Activated CD4-positive, alpha-beta T cell treated with anti-CD3 and anti-CD28 coated beads for 48 hours (primary cell): ENCODE data around the gene C10orf88.
"Not testable (repeated sequence)": the region's sequence is repeated elsewhere in the genome, so short reads cannot be mapped to it uniquely, and the experiment has no call there.

Experiments used
- DNase-seq: peaks from one replicate; pipeline ENCODE4 v3.0.0-alpha.2; 2020

C10orf88 gene

DNA sequence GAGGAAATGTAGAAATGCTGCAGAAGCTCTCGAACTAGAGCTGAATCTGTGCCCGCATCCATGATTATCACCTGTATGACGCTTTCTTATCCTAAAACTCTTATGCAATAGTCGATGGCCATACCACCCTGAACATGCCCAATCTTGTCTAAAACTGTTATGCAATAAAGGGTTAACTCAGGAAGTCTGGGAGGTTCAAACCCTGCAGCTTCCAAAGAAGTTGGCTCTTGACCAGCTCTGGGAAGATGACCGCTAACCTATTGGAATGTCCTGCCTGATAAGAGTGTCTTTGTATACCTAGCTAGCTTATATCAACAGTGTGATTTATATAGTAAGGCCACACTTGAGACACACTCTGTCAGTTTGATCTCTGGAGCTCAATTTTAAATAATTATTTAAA, 3.4 kb upstream of the C10orf88 start:
- DNase-seq: no peak

DNA sequence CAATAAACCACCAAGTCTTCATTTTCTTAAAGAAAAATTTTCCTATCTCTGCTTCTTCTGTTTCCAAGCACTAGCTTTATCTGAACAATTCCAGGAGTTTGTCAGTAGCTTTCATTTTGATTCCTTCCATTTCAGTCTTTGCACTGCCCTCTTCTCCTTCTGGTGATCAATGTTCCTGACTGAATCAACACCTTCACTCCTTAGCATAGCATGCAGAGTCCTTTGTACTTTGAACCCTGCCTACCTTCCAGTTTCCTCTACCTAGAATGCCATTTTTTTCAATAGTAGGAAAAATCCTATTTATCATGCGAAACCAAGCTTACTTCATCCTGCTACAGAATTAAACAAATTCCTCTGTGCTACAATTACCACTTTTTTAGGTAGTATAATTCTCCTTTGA, 1.9 kb upstream of the C10orf88 start:
- no peak for DNase-seq

DNA sequence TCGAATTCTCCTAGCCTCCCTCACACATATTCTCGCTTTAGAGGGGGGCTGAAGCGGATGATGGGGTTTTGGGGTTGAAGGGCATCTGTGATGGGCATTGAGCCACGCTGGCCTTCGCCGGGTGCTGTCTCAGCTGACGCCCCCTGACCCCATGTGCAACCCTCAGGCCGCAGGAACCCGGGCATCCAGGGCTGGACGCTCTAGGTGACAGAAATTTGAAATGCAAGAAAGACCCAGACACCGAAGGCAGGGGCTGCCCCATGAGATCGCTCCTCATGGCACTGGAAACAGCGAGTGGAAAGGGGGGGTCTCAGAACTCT, 664 bp upstream of the C10orf88 start:
- DNase-seq: no peak

DNA sequence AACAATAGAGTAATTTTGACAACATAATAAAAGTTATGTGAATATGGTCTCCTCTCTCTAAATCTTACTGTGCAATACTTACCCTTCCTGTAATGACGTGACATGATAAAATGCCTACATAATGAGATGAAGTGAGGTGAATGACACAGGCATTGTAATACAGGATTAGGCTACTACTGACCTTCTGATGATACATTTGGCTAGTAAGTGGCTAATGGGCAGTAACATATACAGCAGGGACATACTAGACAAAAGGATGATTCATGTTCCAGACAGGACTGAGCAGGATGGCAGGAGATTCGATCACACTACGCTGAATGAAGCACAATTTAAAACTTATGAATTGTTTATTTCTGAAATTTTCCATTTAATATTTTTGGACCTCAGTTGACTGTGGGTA, 4.7 kb downstream of the C10orf88 start:
- no peak for DNase-seq

DNA sequence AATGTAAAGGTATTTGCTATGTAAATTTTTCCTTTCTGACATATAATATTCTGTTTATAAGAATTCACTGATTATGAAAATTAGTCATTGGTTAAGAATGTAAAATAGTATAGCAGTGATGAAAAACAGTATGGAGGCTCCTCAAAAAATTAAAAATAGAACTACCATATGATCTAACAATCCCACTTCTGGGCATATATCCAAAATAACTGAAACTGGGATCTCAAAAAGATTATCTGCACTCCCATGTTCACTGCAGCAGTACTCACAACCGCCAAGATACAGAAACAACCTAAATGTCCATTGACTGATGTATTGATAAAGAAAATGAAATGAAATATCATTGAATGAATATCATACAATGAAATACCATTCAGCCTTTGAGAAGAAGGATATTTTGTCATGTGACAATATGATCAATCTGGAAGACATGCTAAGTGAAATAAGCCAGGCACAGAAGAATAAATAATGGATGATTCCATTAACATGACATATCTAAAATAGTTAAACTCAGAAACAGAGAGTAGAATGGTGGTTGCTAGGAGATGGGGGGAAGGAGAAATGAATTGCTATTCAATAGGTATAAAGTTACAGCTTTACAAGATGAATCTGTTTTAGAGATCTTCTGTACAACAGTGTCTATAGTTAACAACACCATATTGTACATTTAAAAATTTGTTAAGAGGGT, 14.0 kb downstream of the C10orf88 start:
- no peak for DNase-seq

DNA sequence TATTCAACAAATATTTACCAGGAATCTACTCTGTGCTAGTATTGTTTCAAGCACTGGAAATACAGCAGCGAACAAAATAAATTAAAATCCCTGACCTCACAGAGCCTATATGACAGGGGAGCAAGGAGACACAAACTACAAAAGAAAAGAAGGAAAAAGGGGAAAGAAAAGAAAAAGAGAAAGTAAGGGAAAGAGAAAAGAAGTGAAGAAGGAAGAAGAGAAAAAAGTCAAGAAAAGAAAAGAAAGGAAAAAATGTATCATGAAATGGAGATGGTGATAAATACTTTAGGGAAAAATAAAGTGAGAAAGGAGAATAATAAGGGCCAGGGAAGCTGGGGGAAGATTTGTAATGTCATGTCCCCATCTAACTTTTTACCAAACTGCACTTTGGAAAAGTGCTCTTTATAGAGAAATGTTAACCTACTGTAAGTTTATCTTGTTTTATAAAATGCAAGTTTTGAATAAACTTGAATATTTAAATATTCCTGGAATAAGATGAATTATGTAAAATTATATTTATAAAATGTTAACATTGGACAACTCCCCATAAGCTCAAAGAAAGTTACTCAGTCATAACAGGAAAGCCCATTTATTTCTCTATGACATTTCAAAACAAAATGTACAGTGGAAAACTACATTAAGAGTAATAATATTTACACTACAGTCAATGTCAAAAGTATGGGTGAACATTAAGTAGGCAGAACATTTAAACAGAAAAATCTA, 14.7 kb downstream of the C10orf88 start:
- DNase-seq: no peak

DNA sequence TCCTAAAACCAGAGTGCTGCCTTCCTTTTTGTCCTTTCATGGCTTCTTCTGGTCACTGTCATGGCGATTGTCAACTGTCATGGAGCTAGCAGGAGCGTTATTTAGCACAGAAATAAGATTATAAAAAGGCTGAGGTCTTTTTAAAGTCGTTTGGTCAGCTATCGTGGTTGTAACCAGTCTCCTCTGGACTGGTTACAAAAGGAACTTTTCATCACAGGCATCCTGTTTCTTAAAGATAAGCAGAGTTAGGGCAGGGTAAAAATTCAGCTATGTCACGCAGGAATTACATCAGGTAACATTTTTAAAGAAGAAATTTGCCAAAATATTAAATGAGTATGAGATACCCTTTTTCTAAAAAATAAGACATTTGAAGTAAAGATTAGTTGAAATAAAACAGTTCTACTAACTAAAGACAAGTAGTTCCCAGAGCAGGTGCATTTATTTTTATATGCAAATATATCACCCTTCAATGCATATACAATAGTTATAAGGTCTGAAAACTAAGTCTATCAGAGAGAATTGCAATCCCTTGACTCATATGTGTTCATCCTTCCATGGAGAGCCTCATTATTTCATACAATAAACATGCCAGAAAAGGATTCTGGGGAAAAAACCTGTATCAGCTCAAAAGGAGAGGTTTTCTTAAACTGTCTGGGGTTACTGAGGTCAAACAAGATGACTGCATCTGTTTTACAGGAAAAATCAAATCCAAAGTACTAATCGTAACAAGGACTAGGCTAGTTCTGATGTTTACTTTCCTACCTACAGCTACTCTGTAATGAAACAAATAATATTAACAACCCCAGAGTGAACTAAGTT, 22.7 kb downstream of the C10orf88 start:
- no peak for DNase-seq

DNA sequence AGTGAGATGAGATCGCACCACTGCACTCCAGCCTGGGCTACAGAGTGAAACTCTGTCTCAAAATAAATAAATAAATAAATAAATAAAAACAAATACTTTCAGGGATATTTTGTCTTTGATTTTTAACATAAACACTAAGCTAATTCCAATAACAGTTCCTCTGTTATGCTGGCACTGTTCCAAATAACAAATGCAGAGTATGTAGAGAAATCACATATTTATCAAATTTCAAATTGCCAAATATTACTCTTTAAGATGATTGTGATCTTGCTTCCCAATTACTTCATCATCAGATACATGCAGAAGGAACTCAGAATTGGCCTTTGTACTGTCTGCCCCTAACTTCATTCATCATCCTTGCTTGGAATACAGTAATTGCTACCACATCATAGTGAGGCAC, 23.9 kb downstream of the C10orf88 start:
- no peak for DNase-seq

DNA sequence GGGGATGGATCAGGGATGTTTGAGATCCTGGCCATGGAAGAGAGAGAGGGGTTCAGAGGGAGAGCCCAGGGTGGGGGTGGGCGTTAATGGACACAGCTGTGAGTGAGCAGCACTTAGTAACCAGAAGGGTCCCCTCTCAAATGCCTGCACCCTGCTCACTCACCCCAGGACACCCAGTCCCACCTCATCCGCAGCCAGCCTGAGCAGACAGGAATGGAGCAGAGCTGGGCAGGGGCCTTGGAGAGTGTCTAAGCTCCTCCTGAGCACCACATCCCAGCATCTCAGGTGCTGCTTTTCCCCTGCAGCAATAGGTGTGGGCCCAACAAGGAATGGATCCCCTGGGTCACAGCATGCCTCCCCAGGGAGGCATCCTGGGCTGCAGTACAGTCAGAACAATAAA, 38.3 kb downstream of the C10orf88 start:
- DNase-seq: no peak

DNA sequence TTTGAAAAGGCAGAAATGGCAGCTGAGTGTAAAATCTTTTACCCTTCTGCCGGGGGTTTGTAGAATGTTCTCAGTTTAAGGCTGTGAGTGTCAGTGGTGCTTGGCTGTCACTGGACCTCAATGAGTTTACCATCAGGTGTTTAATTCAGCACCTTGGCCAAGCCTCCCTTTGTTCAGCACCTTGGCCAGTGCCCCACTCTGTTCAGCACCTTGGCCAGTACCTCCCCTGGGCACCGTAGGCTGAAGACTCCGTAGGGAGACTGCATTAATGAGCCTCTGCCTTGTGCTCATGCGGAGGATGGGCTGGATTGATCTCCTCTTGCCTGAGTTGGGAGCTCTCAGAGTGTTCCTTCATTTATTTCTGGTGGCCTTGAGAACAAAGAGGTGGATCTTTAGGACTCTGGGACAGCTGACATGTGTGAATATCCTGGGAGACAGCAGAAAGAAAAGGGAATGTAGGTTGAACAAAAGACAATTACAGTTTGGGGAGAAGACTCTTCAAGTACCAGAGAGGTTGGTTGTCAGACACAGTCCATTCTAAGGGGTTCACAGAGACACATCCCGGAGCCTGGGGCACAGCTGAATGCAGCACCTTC, 42.0 kb downstream of the C10orf88 start:
- DNase-seq: peak; percentile 73

DNA sequence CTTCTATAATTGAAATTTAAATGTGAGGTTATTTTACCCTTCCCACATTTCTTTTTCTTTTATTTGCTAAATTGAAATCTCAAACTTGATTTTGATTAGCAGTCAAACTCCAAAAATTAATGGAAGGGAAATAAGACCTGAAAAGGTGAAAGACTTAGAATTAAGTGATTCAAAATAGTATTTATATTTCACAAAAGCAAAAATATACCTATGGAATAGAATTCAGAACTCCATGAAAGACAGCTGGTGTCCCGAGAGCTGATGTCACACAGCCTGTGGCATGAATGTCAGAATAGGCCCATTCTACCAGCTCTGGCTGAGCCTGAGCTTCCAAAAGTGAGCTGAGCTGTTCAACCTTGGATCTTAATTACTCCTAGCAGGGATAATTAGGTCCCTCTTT, 43.7 kb downstream of the C10orf88 start, which contains the start of gene FAM24A:
Gene FAM24A (plus strand): TSS at position 301 of the 400 bp plus-strand sequence. CDS start 1,025 bp downstream, outside the sequence.
- DNase-seq: no peak

DNA sequence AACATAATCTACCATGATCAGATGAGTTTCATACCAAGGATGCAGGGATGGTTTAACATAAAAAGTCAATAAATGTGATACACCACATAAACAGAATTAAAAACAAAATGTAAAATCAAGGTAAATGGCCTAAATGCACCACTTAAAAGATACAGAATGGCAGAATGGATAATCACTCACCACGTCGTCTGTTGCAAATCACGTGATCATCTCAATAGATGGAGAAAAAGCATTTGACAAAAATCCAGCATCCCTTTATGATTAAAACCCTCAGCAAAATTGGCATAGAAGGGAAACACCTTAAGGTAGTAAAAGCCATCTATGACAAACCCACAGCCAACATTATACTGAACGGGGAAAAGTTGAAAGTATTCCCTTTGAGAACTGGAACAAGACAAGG, 50.2 kb downstream of the C10orf88 start:
- DNase-seq: not testable (repeated sequence)

DNA sequence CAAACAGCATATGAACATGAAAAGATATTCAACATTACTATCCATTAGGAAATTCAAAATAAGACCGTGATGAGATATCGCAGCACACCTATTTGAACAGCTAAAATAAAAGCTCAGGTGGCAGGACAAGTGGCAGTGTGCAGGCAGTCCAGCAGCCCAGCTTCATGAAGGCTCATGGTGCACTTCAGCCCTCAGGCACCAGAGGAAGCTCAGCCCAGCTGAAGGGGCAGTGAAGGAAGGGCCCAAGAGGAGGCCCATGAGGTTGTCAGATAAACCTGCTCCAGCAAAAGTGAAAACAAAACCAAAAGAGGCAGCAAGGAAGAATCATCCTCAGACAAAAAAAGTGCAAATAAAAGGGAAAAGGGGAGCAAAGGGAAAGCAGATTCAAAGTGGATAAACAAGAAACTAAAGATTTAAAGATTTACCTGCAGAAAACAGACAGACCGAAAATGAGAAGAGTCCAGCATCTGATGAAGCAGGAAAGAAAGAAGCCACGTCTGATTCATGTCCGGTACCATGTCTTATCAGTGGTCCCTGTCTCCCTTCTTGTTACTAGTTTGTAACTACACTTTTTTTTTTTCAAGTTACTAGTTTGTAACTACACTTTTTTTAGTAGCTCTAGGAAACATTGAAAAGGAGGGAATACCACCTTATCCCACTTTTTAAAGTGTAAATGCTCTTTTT, 59.6 kb downstream of the C10orf88 start:
- DNase-seq: no peak

DNA sequence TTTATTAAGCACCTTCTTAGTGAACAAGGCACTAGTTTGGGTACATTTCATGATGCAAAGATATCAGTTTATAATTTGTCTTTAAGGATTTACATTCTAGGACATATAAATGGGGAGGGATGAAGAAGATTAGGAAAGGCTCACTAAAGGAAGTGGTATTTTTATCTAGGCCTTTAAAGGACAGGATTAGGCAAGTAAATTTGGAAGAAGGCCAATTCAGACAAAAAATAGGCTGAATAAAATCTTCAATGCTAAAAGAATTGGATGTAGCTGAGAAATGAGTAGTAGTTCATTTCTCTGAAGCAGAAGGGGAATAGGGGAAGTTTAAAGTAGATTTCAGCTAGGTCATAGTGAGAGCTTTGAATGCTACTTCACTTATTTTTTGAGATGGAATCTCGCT, 69.9 kb downstream of the C10orf88 start:
- no peak for DNase-seq

DNA sequence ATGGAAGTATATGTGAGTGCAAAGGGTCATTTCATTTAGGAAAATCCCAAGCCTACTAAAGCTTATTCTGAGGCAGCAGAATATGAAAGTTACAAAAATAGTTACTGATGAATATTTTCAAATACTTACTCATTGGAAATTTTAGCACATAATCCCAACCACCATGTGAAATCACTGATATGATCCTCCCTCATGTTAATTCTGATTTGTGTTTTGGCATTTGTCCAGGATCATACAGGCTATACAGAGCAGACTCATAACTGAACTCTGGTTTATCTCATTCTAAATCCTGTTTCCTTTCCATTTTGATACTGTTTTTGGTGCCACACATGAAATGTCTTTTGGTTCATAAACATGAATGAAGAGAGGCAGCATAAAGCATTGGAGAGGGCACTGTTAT, 71.3 kb downstream of the C10orf88 start:
- DNase-seq: no peak
